Measurements from ENCODE around the gene ASPN.

Gene ASPN

DNA sequence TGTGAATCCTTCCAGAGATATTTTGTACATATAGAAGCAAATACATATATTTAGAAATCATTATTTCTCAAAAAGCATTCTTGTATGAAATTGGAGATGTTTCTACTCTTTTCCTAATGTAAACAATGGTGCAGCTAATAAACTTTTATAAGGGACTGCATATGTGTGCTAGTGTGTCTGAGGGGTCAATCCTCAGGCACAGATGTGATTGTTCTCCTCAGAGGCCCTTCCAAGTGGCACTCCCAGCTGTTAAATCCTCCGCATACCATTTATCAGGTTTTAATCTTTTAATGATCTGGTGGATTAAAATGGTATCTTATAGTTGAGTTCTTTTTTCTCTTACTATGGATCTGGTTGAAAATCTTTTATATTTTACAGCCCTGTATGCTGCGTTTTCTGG is 52.5 kb downstream of the ASPN start (continued):
- TF ChIP-seq, protein P1, sequence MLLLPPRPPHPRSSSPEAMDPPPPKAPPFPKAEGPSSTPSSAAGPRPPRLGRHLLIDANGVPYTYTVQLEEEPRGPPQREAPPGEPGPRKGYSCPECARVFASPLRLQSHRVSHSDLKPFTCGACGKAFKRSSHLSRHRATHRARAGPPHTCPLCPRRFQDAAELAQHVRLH (tag by site-specific recombination; IDR thresholded peaks at IDR 0.05): no peak
- TF ChIP-seq ZNF2 (tag by site-specific recombination; IDR thresholded peaks at IDR 0.05): no peak

DNA sequence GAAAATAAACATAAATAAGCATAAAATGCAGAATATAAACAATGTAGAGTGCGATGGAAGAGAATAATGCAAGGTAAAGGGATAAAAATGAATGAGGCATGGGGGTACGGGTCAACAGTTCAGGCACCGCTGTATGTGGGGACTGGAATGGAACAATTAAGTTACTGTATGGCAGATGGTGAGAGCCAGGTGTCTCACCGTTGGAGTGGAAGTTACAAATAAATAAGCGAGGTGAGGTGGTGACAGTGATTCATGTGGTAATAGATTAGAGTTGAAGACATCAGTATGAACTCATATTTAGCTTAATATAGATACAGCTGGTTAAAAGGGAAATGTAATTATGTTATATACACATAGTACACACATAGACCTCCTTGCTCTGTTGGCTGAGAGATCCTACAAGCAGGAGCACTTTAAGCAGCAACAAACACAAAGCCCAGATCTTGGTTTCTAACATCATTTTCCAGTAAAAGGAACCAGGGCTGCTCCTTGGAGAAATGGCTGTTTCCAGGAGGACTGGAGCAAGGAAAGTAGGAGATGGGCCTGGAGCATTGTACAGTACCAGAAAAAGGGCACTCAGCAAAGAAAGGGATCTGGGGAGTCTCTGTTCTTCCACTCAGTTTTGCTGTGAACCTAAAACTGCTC is 55.7 kb downstream of the ASPN start:
- TF ChIP-seq GLIS1 (tag by site-specific recombination; IDR thresholded peaks at IDR 0.05) (no peak), ZNF571 (tag by site-specific recombination; IDR thresholded peaks at IDR 0.05) (no peak), TRIM28 (IDR thresholded peaks at IDR 0.05; ENCODE audit: borderline replicate concordance, low read length) (no peak), ZNF341 (tag by site-specific recombination; IDR thresholded peaks at IDR 0.05; ENCODE audit: low read depth) (no peak), ZSCAN30 (tag by site-specific recombination; IDR thresholded peaks at IDR 0.05) (no peak), ZNF76 (tag by site-specific recombination; IDR thresholded peaks at IDR 0.05; ENCODE audit: borderline replicate concordance, low read depth) (no peak), OSR2 (tag by site-specific recombination; IDR thresholded peaks at IDR 0.05) (no peak), ZNF664 (tag by site-specific recombination; IDR thresholded peaks at IDR 0.05) (no peak), ZNF221 (tag by site-specific recombination; IDR thresholded peaks at IDR 0.05; ENCODE audit: borderline replicate concordance) (no peak), ZNF560 (tag by site-specific recombination; IDR thresholded peaks at IDR 0.05; ENCODE audit: borderline replicate concordance) (no peak), ZFP69B (tag by site-specific recombination; IDR thresholded peaks at IDR 0.05) (no peak), ZNF157 (tag by site-specific recombination; IDR thresholded peaks at IDR 0.05) (no peak)
- TF ChIP-seq, protein P2, sequence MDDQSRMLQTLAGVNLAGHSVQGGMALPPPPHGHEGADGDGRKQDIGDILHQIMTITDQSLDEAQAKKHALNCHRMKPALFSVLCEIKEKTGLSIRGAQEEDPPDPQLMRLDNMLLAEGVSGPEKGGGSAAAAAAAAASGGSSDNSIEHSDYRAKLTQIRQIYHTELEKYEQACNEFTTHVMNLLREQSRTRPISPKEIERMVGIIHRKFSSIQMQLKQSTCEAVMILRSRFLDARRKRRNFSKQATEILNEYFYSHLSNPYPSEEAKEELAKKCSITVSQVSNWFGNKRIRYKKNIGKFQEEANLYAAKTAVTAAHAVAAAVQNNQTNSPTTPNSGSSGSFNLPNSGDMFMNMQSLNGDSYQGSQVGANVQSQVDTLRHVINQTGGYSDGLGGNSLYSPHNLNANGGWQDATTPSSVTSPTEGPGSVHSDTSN (CRISPR knock-in tag; IDR thresholded peaks at IDR 0.05): no peak
- TF ChIP-seq, protein P3, sequence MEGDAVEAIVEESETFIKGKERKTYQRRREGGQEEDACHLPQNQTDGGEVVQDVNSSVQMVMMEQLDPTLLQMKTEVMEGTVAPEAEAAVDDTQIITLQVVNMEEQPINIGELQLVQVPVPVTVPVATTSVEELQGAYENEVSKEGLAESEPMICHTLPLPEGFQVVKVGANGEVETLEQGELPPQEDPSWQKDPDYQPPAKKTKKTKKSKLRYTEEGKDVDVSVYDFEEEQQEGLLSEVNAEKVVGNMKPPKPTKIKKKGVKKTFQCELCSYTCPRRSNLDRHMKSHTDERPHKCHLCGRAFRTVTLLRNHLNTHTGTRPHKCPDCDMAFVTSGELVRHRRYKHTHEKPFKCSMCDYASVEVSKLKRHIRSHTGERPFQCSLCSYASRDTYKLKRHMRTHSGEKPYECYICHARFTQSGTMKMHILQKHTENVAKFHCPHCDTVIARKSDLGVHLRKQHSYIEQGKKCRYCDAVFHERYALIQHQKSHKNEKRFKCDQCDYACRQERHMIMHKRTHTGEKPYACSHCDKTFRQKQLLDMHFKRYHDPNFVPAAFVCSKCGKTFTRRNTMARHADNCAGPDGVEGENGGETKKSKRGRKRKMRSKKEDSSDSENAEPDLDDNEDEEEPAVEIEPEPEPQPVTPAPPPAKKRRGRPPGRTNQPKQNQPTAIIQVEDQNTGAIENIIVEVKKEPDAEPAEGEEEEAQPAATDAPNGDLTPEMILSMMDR (tag by site-specific recombination; IDR thresholded peaks at IDR 0.05): no peak
- TF ChIP-seq, protein P4, sequence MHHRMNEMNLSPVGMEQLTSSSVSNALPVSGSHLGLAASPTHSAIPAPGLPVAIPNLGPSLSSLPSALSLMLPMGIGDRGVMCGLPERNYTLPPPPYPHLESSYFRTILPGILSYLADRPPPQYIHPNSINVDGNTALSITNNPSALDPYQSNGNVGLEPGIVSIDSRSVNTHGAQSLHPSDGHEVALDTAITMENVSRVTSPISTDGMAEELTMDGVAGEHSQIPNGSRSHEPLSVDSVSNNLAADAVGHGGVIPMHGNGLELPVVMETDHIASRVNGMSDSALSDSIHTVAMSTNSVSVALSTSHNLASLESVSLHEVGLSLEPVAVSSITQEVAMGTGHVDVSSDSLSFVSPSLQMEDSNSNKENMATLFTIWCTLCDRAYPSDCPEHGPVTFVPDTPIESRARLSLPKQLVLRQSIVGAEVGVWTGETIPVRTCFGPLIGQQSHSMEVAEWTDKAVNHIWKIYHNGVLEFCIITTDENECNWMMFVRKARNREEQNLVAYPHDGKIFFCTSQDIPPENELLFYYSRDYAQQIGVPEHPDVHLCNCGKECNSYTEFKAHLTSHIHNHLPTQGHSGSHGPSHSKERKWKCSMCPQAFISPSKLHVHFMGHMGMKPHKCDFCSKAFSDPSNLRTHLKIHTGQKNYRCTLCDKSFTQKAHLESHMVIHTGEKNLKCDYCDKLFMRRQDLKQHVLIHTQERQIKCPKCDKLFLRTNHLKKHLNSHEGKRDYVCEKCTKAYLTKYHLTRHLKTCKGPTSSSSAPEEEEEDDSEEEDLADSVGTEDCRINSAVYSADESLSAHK (tag by site-specific recombination; IDR thresholded peaks at IDR 0.05): no peak
- TF ChIP-seq, protein P5, sequence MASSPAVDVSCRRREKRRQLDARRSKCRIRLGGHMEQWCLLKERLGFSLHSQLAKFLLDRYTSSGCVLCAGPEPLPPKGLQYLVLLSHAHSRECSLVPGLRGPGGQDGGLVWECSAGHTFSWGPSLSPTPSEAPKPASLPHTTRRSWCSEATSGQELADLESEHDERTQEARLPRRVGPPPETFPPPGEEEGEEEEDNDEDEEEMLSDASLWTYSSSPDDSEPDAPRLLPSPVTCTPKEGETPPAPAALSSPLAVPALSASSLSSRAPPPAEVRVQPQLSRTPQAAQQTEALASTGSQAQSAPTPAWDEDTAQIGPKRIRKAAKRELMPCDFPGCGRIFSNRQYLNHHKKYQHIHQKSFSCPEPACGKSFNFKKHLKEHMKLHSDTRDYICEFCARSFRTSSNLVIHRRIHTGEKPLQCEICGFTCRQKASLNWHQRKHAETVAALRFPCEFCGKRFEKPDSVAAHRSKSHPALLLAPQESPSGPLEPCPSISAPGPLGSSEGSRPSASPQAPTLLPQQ (tag by site-specific recombination; IDR thresholded peaks at IDR 0.05): no peak
- ChIA-PET CTCF (no interaction called here), POLR2A (no interaction called here)
- no peaks in the 10 kb centered on the region for H3K4me1 ChIP-seq (ENCODE audit: control insufficient read depth, insufficient read depth, low read length)
- no peaks in the 10 kb centered on the region for H3K9me3 ChIP-seq (ENCODE audit: control insufficient read depth, insufficient read depth, low read depth, low read length)
- no peak overlapping the region for H3K4me3 ChIP-seq (ENCODE audit: low read depth, low read length)
- no peaks in the 10 kb centered on the region; a peak in 1 of 3 replicates for H3K36me3 ChIP-seq (ENCODE audit: control insufficient read depth in 2 of 2, insufficient read depth in 1 of 2, low read length in 2 of 2)
- no peak overlapping the region for H3K27ac ChIP-seq (ENCODE audit: extremely low read depth, low read depth, low read length)
